Stimulated activated CD4-positive, alpha-beta T cell treated with anti-CD3 and anti-CD28 coated beads, Interleukin-12 subunit alpha, Interleukin-12 subunit beta, amount 100 ng/mL, for 48 hours (primary cell): ENCODE measurements around the gene SMR3B.

Experiments
- DNase-seq, 3 donors: peaks; one replicate each; pipeline ENCODE4 v3.0.0-alpha.2; 2020; ENCODE audit warnings: low read depth in 2 of 3, low spot score in 1 of 3

SMR3B gene

DNA sequence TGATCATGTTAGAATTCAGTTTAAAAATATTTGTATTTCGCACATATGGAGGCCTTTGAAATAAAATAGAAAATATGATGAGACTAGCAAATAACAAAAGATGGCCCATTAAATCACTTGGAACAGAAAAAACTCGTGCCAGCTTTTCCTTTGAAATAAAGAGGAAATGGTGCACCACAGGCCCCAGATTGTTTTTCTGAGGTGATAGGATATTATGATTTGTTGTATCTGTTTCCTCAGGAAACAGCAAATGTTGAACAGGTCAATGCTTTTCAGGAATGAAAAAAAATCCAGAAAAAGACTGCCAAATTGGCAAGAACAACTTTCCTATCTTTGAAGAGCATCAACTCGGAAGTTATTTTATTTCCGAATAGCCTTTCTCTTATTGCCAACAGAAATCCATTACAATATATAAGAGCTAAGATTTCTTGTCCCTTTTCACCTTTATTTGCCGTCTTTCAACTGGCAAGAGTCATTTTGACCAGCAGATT lies at the start of gene SMR3B:
TSS of gene SMR3B (plus strand) at position 441 of the 491 bp plus-strand sequence. CDS start 1,380 bp downstream, outside the sequence.
- no peak for DNase-seq

DNA sequence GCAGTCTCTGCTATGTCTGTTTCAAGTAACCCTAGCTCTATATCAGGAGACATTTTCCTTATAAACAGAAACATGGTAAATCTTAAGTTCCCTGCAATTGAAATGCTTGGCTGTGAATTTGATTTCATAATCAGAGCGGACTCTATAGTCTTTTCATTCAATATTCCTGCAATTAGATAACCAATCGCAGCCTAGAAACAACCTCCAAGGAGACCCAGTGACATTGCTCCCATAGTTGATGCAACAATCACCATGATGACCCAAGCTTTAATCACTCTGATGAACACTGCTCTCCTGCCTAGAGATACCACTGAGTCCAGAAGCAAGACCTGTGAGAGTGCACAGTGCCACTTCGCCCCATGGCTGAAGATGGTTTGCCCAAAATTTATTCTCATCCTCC lies 48.2 kb upstream of the SMR3B start, which contains the start of gene CABS1:
TSS of gene CABS1 (plus strand) at position 301 of the 400 bp plus-strand sequence. CDS start at position 360, 59 bp downstream.
- DNase-seq: no peak

DNA sequence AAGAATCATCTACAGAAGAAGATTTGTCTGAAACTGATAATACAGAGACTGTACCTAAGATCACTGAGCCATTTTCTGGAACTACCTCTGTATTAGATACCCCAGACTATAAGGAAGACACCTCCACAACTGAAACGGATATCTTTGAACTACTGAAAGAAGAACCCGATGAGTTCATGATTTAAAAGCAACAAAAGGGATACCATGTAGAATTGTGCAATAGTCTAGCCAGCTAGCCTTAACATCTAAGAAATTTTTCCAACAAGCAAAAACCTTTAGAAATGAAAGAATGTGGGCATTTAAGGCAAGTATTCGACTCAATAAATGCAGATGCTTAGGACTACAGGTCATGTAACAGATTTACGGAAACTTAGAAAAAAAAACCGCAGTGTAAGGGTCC lies 46.9 kb upstream of the SMR3B start:
- DNase-seq: no peak

DNA sequence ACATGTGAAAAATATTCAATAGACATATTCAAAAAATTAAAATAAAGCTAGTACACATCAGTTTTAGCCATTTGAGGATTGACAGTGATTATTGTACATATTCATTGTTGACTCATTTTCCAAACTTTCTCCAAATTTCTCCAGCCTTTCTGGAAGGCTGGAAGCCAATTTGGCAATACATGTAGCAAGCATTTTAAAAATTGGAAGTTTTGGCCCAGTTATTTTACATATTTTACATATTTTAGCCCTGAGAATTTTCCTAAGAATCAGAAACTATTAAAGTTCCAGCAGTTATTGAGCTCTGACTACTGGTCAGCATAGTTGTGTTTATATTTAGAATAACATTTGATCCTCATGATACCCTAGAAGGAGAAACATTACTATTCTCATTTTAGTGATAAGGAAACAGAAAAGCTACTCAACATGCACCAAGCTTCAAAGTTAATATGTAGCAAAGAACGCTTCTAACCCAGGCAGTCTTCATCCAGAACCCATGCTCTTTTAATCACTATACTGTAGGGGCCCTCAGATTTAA lies 45.0 kb upstream of the SMR3B start:
- no peak for DNase-seq

DNA sequence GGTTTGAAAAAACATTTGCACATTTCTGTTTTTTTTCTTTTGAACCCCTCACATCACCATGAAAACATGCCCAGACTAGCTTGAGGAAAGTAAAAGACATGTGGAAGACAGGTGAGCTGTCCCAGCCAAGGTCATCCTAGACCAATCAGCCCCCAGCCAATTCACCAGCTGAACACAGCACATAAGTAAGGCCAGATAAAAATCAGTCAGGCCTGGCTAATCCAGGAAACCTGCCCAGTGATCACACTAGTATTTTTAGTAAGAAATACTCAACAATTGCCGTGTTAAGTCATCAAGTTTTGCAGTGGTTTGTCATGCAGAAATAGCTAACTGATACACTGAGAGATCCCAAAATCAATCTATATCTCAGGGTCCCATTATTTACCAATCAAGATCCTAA lies 26.7 kb upstream of the SMR3B start:
- no peak for DNase-seq

DNA sequence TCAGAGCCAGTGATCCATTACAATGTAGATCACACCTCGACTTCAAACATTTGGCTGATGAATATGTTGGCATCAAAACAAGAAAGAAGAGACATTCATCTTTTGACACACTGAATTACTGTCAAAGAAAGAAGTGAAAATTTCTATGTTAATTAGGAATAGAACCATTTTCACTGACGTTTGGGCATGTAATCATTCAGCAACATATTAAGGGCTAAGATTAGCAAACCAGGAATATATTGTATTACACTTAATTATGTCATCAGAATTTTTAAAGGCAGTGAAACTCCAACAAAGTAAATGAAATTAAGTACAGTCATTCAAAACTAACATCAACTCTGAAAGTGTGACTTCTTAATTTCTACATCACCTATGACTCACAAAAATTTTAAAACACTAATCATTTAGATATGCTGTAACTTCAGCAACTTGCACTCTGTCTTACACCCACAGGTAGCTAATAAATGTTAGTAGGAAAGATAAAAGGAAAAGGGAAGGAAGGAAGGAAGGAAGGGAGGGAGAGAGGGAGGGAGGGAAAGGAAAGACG lies 23.7 kb upstream of the SMR3B start:
- DNase-seq: no peak

DNA sequence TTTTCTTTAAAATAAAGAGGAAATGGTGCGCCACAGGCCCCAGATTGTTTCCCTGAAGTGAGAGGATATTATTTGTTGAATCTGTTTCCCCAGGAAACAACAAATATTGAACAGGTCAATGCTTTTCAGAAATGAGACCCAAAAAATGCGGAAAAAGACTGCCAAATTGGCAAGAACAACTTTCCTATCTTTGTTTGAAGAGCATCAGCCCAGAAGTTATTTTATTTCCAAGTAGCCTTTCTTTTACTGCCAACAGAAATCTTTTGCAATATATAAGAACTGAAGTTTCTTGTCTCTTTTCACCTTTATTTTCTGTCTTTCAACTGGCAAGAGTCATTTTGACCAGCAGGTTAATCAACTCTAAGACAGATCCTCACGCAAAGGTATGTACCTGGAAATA lies 22.5 kb upstream of the SMR3B start, which contains the start of gene SMR3A:
TSS of gene SMR3A (plus strand) at position 301 of the 400 bp plus-strand sequence. CDS start 1,356 bp downstream, outside the sequence.
- no peak for DNase-seq

DNA sequence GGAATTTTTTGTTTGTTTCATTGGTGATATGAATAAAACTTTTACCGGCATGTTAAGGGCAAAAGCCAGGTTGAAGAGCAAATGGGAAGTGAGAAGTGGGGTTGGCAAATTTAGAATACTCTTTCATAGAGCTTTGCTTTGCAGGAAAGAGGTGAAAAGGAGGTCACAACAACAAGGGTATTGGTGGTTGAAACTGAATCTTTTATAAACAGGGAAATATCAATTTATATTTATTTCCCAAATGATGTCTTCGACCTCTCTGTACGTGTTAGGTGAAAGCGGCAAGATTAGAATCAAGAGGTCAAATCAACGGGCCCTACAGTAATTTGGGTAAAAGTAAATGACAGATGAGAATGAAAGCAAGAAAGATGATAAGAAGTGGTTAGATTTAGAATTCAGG lies 18.9 kb upstream of the SMR3B start:
- no peak for DNase-seq

DNA sequence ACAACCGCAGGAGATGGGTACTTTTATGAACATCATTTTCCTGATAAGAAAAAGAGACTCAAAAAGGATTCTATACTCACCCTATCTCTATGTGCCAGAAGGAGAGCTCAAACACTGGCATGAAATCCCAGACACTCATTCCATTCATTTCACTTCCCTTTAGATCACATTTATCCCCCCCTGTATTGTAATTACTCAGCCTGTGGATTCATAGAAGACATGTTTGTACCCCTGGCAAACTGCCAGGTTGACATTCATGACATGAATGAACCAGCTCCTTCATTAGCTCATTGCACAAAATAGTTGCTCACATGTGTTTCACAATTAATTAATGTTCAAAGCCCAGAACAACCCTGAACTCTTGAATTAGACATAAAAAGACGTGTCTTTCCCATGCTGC lies 17.5 kb upstream of the SMR3B start:
- no peak for DNase-seq

DNA sequence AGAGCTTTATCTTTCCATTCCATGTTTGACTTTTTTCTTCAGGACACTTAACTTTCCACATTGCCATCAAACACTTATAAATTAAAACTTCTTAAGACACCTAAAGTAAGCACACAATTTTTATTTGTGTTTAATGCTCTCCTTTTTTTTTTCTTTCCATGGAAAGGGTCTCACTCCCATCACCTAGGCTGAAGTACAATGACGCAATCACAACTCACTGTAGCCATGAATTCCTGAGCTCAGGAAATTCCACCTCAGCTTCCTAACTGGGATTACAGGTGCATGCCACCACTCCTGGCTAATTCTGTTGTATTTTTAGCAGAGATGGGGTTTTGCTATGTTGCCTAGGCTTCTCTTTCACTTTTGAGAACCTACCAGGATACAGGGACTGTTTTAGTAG lies 15.1 kb upstream of the SMR3B start:
- no peak for DNase-seq

DNA sequence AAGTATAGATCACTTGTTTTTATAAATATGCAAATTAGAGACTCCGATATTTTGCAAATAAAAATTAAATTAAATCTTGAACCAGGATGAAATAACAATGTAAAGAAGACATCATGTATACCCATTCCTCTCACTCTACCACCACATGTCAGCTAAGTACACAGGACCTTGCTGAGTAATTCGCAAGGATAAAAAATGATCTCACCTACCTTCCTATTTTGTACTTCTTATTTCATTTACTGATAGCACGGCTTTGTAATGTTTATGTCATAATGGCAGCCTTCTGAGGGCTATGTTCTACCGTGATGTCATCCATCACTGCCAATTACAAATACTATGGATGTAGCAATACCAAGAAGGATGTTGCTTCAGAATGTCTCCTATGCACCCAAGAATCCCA lies 10.9 kb upstream of the SMR3B start:
- DNase-seq: no peak

DNA sequence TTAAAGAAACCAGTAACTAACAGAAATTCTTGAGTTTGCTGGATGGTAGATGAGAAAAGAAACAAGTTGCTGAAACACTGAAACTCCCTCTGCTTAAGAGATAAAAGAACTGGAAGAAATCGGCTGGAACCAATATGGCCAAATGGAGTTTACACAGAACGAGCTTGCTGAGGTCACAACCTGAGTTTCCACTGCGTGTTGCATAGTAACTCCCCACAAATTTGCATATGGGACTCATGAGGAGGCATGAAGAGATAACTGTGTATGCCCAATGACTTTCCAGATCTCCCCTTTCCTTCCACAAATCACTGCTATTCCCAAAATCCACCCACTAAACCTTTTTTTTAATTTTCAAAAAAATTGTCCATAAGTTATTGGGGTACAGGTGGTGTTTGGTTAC lies 10.2 kb upstream of the SMR3B start:
- DNase-seq: no peak

DNA sequence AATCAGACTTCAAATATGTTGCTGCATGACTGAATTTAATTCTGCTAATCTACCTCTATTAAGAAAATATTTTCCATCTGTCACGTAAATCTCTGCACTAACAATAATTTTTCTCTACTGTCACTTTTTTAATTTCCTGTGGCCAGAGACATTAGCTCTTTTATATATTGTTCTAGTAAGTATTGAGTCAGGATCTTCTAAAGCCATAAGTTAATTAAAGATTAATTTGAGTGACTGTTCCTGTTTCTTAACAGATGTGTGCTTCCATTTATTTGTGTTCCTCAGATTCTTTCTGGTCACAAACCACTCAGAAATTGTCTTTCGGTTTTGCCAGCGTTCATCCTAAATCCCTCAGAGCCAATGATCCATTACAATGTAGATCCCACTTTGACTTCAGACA lies 2.4 kb upstream of the SMR3B start:
- no peak for DNase-seq

DNA sequence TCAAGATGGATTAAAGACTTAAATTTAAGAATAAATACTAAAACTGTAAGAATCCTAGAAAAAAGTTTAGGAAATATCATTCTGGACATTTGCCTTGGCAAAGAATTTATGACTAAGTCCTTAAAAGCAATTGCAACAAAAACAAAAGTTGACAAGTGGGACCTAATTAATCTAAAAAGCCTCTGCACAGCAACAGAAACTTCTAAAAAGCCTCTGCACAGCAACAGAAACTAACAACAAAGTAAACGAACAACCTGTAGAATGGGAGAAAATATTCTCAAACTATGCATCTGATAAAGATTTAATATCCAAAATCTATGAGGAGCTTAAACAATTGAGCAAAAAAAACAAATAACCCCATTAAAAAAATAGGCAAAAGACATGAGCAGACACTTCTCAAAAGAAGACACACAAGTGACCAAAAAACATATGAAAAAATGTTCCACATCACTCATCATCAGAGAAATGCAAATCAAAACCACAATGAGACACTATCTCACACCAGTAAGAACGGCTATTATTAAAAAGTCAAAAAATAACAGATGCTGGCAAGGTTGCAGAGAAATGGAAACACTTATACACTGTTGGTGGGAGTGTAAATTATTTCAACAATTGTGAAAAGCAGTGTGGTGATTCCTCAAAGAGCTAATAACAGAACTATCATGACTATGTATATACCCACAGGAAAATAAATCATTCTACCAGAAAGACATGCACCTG lies 9.3 kb downstream of the SMR3B start:
- DNase-seq: no peak

DNA sequence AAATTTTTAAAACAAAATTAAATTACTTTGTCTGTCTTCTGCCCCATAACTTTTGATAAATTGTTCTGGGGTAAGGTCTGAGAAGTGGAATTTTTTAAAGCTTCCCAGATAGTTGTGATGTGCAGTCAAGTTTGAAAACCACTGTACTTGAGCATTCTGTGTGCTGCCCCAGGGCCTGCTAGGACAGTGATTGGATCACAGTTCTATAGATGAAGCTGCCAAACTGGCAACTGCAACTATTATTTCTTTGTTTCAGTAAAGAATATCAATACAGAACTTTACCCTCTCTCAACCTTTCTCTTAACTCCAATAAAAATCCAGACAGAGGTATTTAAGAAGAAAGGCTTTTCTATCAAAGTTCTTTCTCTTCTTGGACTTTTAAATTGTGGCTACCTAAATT lies 14.6 kb downstream of the SMR3B start, which contains the start of gene OPRPN:
TSS of gene OPRPN (plus strand) at position 361 of the 400 bp plus-strand sequence. CDS start 1,346 bp downstream, outside the sequence.
- no peak for DNase-seq

DNA sequence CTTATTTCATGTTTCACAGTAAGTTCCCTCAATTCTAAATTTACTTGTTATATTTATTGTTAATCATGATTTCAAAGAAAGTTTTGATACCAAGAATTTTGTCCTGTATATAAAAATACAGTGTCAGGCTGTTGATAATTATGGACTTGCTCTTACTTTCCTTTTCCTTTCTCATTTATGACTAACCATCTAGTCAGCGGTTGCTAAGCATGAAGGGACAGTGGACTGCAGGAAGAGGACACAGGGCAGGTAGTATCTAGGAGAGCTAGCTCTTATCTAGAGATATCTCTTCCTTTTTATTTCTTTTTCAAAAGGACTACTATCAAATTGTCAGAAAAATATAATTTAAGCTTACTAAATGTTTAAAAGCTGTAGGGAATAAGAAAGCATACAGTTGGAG lies 16.4 kb downstream of the SMR3B start:
- DNase-seq: no peak

DNA sequence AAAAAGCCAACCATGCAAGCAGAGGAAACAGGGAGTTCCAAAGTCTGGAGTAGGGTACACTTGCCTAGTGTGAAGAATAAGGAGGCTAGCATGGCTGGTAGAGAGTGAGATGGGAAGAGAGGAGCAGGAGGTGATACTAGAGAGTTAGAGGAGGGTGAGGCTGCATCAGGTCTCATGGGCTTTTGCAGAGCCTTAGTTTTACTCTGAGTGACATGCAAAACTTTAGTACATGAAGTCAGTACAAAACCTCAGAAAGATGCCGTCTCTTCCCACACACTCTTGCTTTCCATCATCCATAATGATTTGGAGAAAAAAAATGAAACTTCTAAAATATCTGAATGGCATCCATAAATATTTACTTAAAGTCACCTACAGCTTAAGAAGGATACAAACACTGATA lies 19.8 kb downstream of the SMR3B start:
- no peak for DNase-seq

DNA sequence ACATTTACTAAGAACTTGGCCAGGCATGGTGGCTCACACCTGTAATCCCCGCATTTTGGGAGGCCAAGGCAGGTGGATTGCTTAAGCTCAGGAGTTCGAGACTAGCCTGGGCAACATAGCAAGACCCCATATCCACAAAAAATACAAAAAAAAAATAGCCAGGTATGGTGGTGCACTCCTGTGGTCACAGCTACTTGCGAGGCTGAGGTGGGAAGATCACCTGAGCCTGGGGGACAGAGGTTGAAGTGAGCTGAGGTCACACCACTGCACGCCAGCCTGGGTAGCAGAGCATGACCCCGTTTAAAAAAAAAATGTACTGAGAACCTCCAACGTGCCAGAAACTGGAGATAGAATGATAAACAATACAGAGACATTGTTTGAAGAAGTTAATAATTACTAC lies 22.8 kb downstream of the SMR3B start:
- no peak for DNase-seq

DNA sequence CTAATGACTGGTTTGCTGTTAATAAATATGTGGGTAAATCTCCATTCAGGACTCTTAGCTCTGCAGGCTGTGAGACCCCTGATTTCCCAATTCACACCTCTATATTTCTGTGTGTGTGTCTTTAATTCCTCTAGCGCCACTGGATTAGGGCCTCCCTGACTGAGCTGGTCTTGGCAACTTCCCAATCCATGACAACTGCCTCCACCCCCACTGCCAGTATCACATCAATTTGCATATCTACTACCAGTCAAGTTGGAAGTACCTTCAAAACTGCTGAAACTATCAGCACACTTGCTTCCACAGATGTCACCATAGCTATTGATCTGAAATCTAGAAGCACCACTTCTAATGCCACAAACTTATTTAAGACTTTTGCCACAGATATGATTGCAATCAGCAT lies 42.4 kb downstream of the SMR3B start:
- no peak for DNase-seq

DNA sequence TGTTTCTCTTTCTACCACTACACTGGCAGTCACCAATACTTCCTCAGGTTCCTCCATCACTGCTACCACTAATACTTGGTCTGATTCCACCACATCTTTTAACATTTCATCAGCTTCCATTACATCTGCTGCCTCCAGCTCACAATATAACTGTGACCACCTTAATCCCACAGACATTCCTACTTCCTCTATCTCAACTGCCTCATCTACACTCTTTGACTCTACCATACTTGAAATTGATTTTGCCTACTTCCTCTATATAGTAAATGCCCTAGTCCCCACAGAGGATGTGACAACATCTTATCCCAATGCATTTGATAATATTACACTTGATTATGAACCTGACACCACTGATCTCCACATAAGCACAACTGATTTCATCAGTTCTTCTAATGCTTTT lies 43.9 kb downstream of the SMR3B start:
- DNase-seq: no peak

DNA sequence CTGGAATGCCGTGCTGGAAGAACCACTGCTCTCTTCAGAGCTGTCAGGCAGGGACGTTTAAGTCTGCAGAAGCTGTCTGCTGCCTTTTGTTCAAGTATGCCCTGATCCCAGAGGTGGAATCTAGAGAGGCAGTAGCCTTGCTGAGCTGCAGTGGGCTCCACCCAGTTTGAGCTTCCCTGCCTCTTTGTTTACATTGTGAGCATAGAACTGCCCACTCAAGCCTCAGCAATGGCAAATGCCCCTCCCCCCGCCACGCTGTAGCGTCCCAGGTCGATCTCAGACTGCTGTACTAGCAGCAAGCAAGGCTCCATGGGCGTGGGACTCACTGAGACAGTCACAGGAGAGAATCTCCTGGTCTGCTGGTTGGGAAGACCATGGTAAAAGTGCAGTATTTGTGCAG lies 54.3 kb downstream of the SMR3B start:
- no peak for DNase-seq
